Progenitor cell of endocrine pancreas (in vitro differentiated cells): Measurements from ENCODE around the gene CLEC4G. TPM values are rescaled to one million over a fixed set of nuclear protein-coding genes. Genes with fewer than 3 reads are reported as not detected.

Experiments
- DNase-seq: peaks from one replicate; pipeline ENCODE4 v3.0.0; 2021; ENCODE audit warnings: low spot score; ENCODE audit not compliant: unreplicated experiment
- H3K27ac Mint-ChIP-seq: 2 replicates; pipeline ENCODE4 v1.8.0; 2021; ENCODE audit warnings: mild to moderate bottlenecking, moderate library complexity, mixed read lengths
- H3K27me3 Mint-ChIP-seq: 2 replicates; pipeline ENCODE4 v1.8.0; 2021; ENCODE audit warnings: mixed read lengths
- H3K36me3 Mint-ChIP-seq: 2 replicates; pipeline ENCODE4 v1.8.0; 2022; ENCODE audit warnings: mixed read lengths; ENCODE audit not compliant: insufficient read depth
- H3K4me1 Mint-ChIP-seq: 2 replicates; pipeline ENCODE4 v1.8.0; 2021; ENCODE audit warnings: low read depth, mixed read lengths
- H3K4me3 Mint-ChIP-seq: 2 replicates; pipeline ENCODE4 v1.8.0; 2021; ENCODE audit warnings: low read depth, mild to moderate bottlenecking, moderate library complexity, mixed read lengths
- H3K9me3 Mint-ChIP-seq: 2 replicates; pipeline ENCODE4 v1.8.0; 2021; ENCODE audit warnings: low read depth, mixed read lengths
- CTCF ChIP-seq: fragments of 200-600 bp; sonication (generic); IDR thresholded peaks from one replicate; pipeline ENCODE4 v1.5.0; 2021; ENCODE audit warnings: antibody characterized with exemption, mild to moderate bottlenecking; ENCODE audit not compliant: unreplicated experiment
- total RNA-seq: library from RNA; stranded (reverse); gene quantifications from 2 replicates; pipeline ENCODE4 v1.2.1, GENCODE V29; 2021

The CLEC4G gene
- total RNA-seq, 1 donor from 2014 or later: not detected

- H3K36me3 Mint-ChIP-seq: peaks cover 3% of the 10 kb centered on the region
- H3K9me3 Mint-ChIP-seq: no peaks in the 10 kb centered on the region
- H3K4me1 Mint-ChIP-seq: peaks cover 2% of the 10 kb centered on the region
- H3K27ac Mint-ChIP-seq: peak within 1 kb of the TSS; percentile 45
- peak within 1 kb of the TSS; percentile 85 for H3K4me3 Mint-ChIP-seq
- DNase-seq: peak; percentile 87
- H3K27me3 Mint-ChIP-seq: peaks cover 30% of the 10 kb centered on the region
- TF ChIP-seq CTCF: peak; percentile 99
These were observed 51.1 kb downstream of the CLEC4G start, which contains the start of gene TRAPPC5 for GRCh38 chr19:7680606-7681339. Gene TRAPPC5, plus strand, starts transcription at chr19:7680833. Its CDS starts 1,421 bp downstream, at chr19:7682254.

- Mint-ChIP-seq H3K27ac (no peak overlapping the region), H3K4me3 (peak overlapping the region; percentile 66), H3K27me3 (peaks cover 31% of the 10 kb centered on the region), H3K36me3 (no peaks in the 10 kb centered on the region), H3K4me1 (peaks cover 2% of the 10 kb centered on the region), H3K9me3 (no peaks in the 10 kb centered on the region)
- TF ChIP-seq CTCF: no peak
- DNase-seq: no peak
These were observed 51.9 kb downstream of the CLEC4G start for GRCh38 chr19:7679771-7680605.

GRCh38 chr19:7678971-7679751 lies 52.7 kb downstream of the CLEC4G start:
- H3K27ac Mint-ChIP-seq: peak overlapping the region; percentile 62
- peak overlapping the region; percentile 55 for H3K4me3 Mint-ChIP-seq
- no peaks in the 10 kb centered on the region for H3K36me3 Mint-ChIP-seq
- no peaks in the 10 kb centered on the region for H3K9me3 Mint-ChIP-seq
- peaks cover 37% of the 10 kb centered on the region for H3K27me3 Mint-ChIP-seq
- no peak for DNase-seq
- TF ChIP-seq CTCF: no peak
- peaks cover 2% of the 10 kb centered on the region for H3K4me1 Mint-ChIP-seq

Other genes with a start within 250 kb of the CLEC4G start
- gene PEX11G, start 243.1 kb downstream of the CLEC4G start, total RNA-seq: 5.5 and 6.1 TPM in 2 replicates
- 78.0 and 86.1 TPM in 2 replicates for gene ZNF358, start 216.0 kb downstream of the CLEC4G start, total RNA-seq
- gene MCOLN1, start 209.5 kb downstream of the CLEC4G start, total RNA-seq: 16.5 and 18.3 TPM in 2 replicates
- 131 and 140 TPM in 2 replicates for gene PNPLA6, start 196.4 kb downstream of the CLEC4G start, total RNA-seq
- 103 and 115 TPM in 2 replicates for gene CAMSAP3, start 136.2 kb downstream of the CLEC4G start, total RNA-seq
- 38.8 and 40.3 TPM in 2 replicates for gene XAB2, start 102.6 kb downstream of the CLEC4G start, total RNA-seq
- gene PET100, start 102.3 kb downstream of the CLEC4G start, total RNA-seq: 150 and 184 TPM in 2 replicates
- 1.0 and 2.0 TPM in 2 replicates for gene PCP2, start 98.4 kb downstream of the CLEC4G start, total RNA-seq
- gene STXBP2, start 95.0 kb downstream of the CLEC4G start, total RNA-seq: 141 and 143 TPM in 2 replicates
- not detected in 2 replicates for gene RETN, start 63.1 kb downstream of the CLEC4G start, total RNA-seq
- gene MCEMP1, start 55.0 kb downstream of the CLEC4G start, total RNA-seq: not detected in 2 replicates
- gene TRAPPC5, start 51.3 kb downstream of the CLEC4G start, total RNA-seq: 71.5 and 88.8 TPM in 2 replicates
- gene FCER2, start 30.0 kb downstream of the CLEC4G start, total RNA-seq: not detected in 2 replicates
- gene CD209, start 15.4 kb upstream of the CLEC4G start, total RNA-seq: not detected in 2 replicates
- 0.36 and 0.42 TPM in 2 replicates for gene CLEC4M, start 31.1 kb upstream of the CLEC4G start, total RNA-seq
- gene EVI5L, start 98.1 kb upstream of the CLEC4G start, total RNA-seq: 15.2 and 16.2 TPM in 2 replicates
- gene PRR36, start 142.3 kb upstream of the CLEC4G start, total RNA-seq: 37.4 and 40.4 TPM in 2 replicates
- gene LRRC8E, start 156.4 kb upstream of the CLEC4G start, total RNA-seq: 3.6 and 3.9 TPM in 2 replicates
- gene MAP2K7, start 171.8 kb upstream of the CLEC4G start, total RNA-seq: 50.7 and 53.5 TPM in 2 replicates
- gene TGFBR3L, start 182.7 kb upstream of the CLEC4G start, total RNA-seq: 0.67 and 1.1 TPM in 2 replicates
- gene SNAPC2, start 188.2 kb upstream of the CLEC4G start, total RNA-seq: 9.9 and 10.8 TPM in 2 replicates
- 97.9 and 114 TPM in 2 replicates for gene CTXN1, start 194.0 kb upstream of the CLEC4G start, total RNA-seq
- 75.0 and 75.2 TPM in 2 replicates for gene TIMM44, start 211.6 kb upstream of the CLEC4G start, total RNA-seq